ENCODE measurements around the gene DNAAF8.

DNAAF8 gene

GRCh38 chr16:4754865-4755264, 20.5 kb downstream of the DNAAF8 start:
- H3K4me3 ChIP-seq (ENCODE audit: low read depth, low read length): no peak overlapping the region
- no peak for DNase-seq (ENCODE audit: low read depth)
- no peak for TF ChIP-seq CTCF (conservative IDR thresholded peaks at IDR 0.05; ENCODE audit: low read depth, low read length)

GRCh38 chr16:4755687-4756086, 21.4 kb downstream of the DNAAF8 start:
- no peak overlapping the region for H3K4me3 ChIP-seq (ENCODE audit: low read depth, low read length)
- no peak for TF ChIP-seq CTCF (conservative IDR thresholded peaks at IDR 0.05; ENCODE audit: low read depth, low read length)
- DNase-seq (ENCODE audit: low read depth): no peak

- DNase-seq (ENCODE audit: low read depth): no peak
- H3K4me3 ChIP-seq (ENCODE audit: low read depth, low read length): no peak overlapping the region
- no peak for TF ChIP-seq CTCF (conservative IDR thresholded peaks at IDR 0.05; ENCODE audit: low read depth, low read length)
Measured at GRCh38 chr16:4760221-4760910, 26.0 kb downstream of the DNAAF8 start.

- no peak for DNase-seq (ENCODE audit: low read depth)
- no peak overlapping the region for H3K4me3 ChIP-seq (ENCODE audit: low read depth, low read length)
- TF ChIP-seq CTCF (conservative IDR thresholded peaks at IDR 0.05; ENCODE audit: low read depth, low read length): no peak
Measured at GRCh38 chr16:4762205-4762604, 27.9 kb downstream of the DNAAF8 start.

GRCh38 chr16:4763791-4764190, 29.5 kb downstream of the DNAAF8 start:
- DNase-seq (ENCODE audit: low read depth): peak; percentile 15
- TF ChIP-seq CTCF (conservative IDR thresholded peaks at IDR 0.05; ENCODE audit: low read depth, low read length): no peak

GRCh38 chr16:4765511-4766474, 31.5 kb downstream of the DNAAF8 start:
- H3K4me3 ChIP-seq (ENCODE audit: low read depth, low read length): peak overlapping the region; percentile 92
- no peak for DNase-seq (ENCODE audit: low read depth)
- no peak for TF ChIP-seq CTCF (conservative IDR thresholded peaks at IDR 0.05; ENCODE audit: low read depth, low read length)

More at GRCh38 chr16:4763791-4764190, 29.5 kb downstream of the DNAAF8 start:
- no peak overlapping the region for H3K4me3 ChIP-seq (ENCODE audit: low read depth, low read length)

Data from choroid plexus epithelial cell (primary cell).